Measurements from ENCODE around the gene DKK3.

DNA sequence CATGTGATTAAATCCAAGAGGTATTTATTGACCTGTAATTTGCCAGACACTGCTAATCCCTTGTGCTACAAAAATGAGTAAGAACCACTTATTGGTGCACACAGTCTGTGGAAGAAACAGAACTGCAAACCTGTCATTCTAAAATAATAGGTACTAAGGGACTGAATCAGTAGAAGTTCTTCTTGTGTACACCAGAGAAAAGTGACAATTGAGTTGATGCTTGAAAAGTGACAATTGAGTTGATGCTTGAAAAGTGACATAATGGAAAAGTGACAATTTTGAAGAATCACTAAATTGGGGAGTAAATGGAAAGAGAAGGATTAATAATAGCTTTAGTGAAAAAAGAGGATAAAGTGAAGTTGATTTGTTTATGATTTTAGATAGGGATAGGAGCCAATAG, 56.4 kb downstream of the DKK3 start:
- TF ChIP-seq, protein P1, sequence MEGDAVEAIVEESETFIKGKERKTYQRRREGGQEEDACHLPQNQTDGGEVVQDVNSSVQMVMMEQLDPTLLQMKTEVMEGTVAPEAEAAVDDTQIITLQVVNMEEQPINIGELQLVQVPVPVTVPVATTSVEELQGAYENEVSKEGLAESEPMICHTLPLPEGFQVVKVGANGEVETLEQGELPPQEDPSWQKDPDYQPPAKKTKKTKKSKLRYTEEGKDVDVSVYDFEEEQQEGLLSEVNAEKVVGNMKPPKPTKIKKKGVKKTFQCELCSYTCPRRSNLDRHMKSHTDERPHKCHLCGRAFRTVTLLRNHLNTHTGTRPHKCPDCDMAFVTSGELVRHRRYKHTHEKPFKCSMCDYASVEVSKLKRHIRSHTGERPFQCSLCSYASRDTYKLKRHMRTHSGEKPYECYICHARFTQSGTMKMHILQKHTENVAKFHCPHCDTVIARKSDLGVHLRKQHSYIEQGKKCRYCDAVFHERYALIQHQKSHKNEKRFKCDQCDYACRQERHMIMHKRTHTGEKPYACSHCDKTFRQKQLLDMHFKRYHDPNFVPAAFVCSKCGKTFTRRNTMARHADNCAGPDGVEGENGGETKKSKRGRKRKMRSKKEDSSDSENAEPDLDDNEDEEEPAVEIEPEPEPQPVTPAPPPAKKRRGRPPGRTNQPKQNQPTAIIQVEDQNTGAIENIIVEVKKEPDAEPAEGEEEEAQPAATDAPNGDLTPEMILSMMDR (IDR thresholded peaks at IDR 0.05) = no peak
- no peak for TF ChIP-seq EZH2phosphoT487 (IDR thresholded peaks at IDR 0.05)

All from neural progenitor cell (in vitro differentiated cells).